Hematopoietic multipotent progenitor cell treated with erythropoietin and hydrocortisone succinate and interleukin-3 and kit ligand, for 17 days (in vitro differentiated cells): ENCODE data around the gene TLL2.

Experiments
- DNase-seq: peaks from one replicate; pipeline ENCODE4 v3.0.0-alpha.2; 2015; ENCODE audit warnings: low spot score

The TLL2 gene

GRCh38 chr10:96420228-96421009 is 93.3 kb downstream of the TLL2 start:
- DNase-seq = no peak

- no peak for DNase-seq
Observed at GRCh38 chr10:96419351-96419750, 94.4 kb downstream of the TLL2 start.

DNA sequence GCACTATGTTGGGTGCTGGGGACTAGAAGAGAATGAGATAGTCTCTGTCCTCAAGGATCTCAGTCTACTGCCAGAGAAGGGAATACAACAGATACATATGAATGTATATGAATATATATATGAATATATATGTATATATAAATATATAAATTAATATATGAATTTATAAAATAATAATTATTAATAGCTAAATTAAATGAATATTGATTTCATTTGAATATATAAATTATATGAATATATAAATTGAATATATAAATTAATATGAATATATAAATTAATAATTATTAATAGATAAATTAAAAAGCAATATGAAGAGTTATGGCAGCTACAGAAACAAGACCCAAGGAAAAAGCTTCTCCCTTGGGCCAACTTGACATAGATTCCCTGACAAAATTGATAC is 95.1 kb downstream of the TLL2 start:
- DNase-seq = no peak

DNA sequence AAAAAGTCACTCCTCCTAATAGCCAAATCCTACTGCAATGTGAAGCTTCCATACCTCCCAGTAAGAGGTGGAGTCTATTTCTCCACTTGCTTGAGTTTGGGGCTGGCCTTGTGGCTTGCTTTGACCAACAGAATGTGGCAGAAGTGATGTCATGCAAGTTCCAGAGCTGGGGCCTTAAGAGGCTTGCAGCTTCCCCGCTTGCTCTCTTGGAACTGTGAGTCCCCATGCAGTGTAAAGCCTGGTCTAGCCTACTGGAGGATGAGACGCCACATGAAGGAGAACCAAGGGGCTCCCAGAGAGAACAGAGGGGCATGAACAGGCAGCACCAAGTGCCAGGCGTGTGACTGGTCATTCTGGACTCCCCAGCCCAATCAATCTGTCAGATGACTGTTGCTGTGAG is 96.3 kb downstream of the TLL2 start:
- DNase-seq = no peak

DNA sequence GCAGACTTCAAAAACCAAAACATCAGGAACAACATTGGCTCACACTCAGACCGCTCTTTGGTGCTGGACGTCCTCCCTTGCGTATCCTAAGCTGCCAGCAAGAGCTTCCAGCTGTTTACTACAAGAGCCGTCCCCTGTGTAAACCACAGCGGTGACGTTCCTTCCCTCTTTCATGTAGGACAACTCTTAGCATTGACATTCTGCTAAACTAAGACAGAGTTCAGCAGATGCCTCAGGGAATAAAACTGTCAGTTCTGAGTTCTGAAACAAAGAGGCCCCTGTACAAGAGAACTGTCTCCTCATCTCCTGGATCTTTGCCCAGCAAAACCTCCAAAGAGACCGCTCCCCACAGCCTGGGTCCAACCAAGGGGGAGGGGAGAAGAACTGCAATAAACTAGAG is 97.1 kb downstream of the TLL2 start:
- no peak for DNase-seq

DNA sequence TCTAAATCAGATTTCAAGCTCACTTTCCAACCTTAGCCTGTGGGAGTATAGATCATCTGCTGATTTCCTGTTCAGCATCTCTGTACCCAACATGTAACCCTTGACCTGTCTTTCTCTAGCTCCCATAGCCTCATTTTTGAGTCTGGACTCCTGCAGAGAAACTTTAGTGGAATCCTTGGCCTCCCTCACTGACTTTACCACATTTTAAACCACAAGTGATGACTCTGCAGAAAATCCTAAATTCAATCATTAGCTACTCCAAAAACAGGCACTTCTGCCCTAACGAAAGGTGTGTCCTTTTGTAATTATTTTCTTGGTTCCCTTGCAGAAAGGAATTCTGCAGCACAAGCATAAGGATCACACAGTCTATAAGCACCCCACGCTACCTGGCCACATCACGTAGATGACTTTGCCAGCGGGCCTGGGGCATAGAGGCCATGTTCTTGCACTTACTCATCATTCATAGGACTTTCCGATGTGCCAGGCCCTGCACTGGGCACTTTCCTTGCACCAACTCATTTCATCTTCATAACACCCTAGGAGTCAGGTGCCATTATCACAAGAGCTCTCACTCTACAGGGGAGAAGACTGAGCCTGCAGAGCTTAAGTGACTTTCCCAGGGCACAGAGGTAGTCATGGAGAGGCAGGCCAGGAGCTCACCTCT is 97.7 kb downstream of the TLL2 start:
- no peak for DNase-seq

DNA sequence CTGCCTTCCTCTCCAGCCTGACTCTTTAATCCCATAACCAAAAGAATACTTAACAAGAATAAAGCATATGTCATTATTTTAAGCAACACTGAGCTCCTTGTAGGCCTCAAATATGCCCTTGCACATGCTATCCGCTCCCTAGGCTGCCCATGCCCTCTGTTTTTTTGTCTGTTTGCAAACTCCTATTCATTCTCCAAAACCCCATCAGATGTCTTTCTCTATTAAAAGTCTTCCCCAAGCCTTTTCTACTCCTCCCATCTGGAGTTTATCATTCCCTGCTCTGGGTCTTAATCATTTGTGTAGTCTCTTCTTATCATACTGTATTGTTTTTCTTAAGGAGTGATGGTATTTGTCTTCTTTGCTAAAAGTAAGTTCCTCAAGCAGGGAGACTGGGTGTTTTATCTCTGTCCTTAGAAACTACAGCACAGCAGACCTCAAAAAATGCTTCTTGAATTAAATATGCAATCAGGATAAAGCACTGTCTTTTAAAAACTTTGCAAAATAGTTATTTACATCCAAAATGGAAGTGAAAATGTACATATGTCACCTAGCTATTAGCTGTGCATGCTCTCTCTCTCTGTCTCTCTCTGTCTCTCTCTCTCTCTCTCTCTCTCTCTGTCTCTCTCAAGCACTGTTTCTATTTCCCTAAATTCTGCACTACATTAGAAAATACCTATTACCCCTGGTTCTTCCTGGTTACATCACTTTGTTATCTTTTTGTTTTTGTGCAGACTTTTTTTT is 98.4 kb downstream of the TLL2 start:
- no peak for DNase-seq

- DNase-seq = no peak
Observed at GRCh38 chr10:96414303-96414702, 99.4 kb downstream of the TLL2 start.

DNA sequence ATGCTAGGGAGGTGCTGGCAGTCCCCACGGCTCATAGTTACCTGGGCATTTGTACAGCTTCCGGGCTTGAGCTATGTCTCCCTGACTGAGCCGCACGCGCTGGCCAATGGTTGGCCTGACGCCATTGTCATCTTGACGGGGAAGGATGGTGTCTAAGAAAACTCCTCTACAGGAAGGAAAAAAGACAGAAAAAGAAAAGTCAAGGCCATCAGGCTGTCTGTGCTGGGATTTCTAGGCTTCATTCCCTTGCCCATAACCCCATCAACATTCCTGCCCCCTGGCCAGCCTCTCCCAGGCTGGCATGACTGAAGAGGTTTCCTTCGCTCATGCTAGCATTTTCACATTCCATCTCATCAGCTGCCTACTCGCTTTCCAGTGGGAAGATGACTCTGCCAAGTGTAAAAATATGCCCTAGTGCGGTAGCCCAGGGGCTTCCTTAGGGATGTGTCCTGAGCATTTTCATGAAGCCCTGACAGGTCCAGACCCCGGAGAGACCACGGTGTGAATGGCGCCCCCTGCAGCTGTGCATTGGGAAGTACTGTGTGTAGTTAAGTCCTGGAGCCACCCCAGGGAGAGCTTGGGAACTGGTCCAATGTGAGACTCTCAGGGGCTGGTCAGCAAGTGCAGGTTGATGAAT is 100.5 kb downstream of the TLL2 start:
- no peak for DNase-seq

DNA sequence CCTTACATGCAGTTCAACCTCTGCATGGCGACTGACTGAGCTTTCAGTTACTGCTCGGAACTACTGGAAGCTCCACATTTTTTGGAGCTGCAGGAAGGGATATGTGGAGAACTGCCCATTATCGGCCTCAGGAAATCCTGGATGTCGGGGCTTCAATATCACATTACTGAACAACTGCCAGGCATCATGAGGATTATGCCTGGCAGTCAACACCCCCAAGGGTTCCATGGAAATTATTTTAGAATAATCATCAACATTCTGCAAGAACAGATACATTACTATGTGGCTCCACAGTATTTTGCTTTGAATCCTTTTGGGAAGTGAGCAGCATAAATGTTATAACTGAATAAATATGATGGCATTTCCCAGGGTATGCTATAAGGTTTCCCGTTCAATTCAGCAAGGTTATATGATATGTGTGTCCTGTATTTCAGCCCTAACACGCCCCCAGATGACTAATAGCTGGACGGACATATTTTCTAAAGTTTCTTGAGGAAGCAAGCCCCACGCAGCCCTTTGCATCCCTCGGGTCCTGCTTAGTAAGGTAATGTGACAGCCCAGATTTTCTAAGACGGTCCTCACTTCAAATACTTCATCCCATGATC is 101.9 kb downstream of the TLL2 start:
- no peak for DNase-seq

- no peak for DNase-seq
Observed at GRCh38 chr10:96410296-96410695, 103.4 kb downstream of the TLL2 start.

- no peak for DNase-seq
Observed at GRCh38 chr10:96408201-96408600, 105.5 kb downstream of the TLL2 start.

DNA sequence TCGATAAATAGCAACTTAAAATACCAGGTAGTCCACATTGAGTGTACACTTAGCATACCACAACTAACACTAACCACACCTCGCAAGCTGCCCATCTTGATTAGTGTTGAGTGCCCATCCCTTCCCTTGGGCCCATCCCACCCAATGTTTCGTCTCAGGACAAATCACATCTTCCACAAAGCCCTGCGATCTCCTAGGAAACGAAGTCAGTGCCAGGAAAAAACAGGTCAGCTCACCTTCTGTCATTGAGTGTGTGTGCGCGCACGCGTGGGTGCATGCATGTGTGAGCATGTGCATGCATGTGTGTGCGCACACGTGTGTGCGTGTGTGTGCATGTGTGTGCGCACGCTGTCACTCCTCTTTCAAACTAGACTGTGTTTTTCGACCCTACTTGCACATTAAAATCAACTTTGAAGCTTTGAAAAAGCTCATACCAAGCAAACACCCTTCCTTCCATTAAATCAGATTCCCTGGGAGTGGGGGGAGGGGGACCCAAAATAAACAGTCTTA is 106.1 kb downstream of the TLL2 start:
- no peak for DNase-seq

- no peak for DNase-seq
Observed at GRCh38 chr10:96406091-96406490, 107.6 kb downstream of the TLL2 start.

- no peak for DNase-seq
Observed at GRCh38 chr10:96402417-96403305, 111.1 kb downstream of the TLL2 start.

DNA sequence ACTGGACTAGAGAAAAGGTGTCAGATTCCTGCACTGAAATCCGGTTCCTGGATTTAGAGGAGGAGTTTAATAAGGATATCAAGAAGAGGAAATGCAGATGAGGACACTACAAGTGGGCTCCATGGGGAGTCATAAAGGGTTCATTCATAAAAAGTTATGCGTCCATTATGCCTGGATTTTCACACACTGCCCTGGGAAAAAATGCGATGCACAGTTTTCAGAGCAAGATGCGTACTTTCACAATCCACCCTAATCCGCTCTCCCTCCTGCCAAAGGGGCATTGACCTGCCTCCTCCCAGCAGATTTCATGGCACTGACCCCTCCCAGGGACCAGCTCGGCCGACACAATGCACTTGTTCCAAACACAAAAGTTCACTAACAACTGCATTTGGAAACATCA is 112.7 kb downstream of the TLL2 start:
- no peak for DNase-seq

DNA sequence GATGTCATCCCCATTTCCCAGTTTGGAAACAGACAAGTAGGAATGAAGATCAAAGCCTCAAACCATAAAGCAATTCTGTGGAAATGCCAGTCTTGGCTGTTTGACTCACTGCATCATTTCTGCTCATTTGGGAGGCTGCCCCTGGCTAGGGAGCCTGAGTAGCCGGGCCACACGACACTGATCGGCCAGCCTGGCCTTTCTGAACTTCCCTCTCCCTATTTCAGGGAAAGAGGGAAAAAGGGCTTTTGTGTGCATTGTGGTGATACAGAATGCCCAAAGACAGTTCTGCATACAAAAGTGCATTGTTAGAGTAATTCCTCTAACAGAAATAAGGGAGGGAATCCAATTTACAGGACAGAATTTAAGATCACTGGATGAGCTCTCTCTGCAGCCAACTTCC is 113.3 kb downstream of the TLL2 start:
- DNase-seq = no peak

GRCh38 chr10:96397902-96398301 is 115.8 kb downstream of the TLL2 start:
- DNase-seq = no peak

GRCh38 chr10:96395931-96396877 is 117.5 kb downstream of the TLL2 start:
- DNase-seq = peak; percentile 47

DNA sequence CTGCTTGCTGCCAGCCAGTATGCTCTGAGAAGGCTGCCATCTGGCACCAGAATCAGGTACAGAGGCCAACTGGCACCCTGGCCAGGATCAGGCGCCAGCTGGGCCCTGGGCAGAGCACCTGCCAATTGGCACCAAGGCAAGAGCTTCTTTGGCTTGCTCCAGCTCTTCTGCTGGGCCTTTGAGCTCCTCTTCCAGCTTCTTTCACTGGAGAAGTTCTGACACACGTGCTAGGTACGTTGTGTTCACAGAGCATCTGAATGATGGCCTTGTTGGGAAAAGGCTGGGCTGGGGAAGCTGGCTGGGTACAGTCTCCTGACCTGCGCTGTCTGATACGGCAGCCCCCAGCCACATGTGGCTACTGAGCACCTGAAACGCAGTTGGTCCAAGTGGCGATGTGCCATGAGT is 123.3 kb downstream of the TLL2 start:
- DNase-seq = no peak
